NCI-H226 (cell line): ENCODE data around the gene EIPR1.

Experiments used
- DNase-seq: peaks from one replicate; pipeline ENCODE4 v3.0.0-alpha.2; 2015

The EIPR1 gene

DNA sequence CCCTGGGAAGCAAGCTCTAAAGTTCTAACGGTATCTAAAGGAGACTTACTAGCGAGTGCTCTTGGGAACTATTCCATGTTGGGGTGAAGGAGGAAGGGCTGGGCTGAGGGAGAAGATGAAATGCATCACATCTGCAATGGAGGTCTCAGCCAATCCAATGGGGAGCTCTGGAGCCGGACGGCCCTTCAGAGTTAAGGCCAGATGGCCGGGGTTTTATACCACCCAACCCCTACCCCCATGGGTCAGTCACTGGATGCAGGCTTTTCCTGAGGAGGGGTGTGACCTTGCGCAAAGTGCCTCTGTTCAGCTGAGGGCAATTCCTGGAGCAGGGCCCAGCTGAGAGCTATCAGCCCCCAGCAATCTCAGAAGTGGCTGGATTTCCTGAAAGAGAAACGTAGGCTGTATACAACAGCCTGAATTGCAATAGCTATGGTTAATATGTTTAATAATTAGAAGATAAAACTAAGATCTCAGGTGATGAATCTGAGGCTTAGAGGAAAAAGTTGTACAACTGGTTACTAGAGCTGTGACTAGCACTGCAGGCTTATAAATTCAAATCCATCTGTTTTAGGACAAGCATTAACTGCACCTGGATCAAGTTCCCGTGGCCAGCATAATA lies 21.6 kb downstream of the EIPR1 start:
- DNase-seq: no peak

DNA sequence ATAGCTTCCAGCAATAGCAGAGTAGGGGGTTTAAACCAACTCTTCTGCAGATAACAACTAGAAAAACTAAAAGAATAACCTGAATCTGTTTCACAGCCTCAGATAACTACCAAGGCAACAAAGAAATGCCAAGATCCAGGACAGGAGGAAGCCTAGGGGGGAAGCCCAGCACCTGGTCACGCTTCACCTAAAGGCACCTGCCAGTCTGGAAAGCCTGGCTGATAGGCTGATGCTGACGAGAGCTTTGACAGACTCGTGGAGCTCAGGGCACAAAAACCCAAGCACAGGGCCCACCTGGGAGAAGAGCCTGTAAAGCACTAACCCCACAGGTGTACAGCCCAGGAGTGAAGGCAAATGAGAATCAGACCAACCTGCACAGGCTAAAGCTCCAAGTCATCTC lies 22.6 kb downstream of the EIPR1 start:
- no peak for DNase-seq

DNA sequence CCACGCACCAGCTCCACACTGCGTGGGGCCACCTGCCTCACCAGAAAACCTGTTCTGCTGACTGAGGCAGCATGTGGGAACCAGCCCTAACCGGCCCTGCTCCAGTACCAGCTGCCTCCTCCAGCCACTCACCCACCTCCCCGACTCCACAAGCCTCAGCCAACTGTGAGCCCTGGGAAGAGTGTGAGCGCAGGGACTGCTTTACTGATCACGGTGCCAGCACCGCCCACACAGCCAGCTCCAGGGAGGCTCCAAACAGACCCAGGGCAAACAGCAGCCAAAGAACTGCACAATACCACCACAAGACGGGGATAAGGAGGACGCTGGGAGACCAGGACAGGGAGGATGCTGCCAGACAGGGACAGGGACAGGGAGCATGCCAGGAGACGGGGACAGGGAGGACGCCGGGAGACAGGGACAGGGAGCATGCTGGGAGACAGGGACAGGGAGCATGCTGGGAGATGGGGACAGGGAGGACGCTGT lies 28.4 kb downstream of the EIPR1 start:
- no peak for DNase-seq

DNA sequence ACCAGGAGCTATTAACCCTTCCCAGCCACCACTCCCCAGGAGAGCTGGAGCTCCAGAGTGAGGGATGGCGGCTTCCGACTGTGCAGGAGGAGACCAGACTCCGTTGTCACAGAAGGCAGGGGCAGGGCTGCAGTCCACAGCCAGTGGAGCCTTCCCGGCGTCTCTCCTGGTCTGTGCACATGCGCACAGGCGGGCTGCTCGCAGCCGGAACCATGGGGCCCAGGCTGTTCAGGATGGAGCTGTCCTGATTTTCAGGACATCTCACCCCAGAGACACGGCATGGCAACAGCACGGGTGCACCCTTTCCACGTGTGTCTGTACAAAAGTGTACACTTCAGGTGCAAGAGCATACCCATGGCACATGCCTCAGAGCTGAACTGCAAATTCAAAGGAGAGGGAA lies 28.9 kb downstream of the EIPR1 start:
- DNase-seq: no peak

DNA sequence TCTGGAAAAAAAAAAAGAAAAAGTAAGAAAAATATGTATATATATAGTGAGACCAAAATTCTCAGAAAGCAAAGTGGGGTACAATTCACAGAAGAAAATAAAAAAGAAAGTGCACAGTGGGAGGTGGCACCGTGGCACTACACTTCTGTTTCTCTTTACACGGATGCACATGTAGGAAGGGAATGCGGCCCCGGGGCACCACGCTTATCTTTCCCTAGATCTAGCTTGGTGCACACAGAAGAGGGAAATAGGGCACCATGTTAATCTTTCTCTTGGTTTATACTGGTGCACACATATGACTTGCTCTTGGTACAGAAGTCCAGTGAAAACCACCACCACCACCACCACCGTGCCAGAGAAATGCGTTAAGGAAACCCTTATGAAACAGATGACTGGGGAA lies 32.0 kb downstream of the EIPR1 start:
- DNase-seq: no peak

DNA sequence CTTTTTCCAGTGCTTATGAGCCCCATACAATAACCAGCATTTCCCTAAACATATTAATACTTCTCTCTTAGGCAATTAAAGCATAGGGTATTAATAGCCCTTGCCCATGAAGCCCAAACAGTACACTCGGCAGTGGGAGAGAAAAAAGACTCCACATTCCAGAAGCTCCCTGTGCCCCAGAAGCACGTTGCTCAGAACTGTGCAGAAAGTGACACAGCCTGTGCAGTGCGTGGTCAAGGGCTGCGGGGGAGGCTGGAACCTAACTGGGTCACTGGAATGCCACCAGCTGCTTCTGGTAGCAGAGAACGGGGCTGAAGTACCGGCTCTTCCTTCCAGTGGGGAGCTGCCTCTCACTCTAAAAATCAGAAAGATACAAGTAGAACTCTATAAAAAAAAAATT lies 32.7 kb downstream of the EIPR1 start:
- no peak for DNase-seq

DNA sequence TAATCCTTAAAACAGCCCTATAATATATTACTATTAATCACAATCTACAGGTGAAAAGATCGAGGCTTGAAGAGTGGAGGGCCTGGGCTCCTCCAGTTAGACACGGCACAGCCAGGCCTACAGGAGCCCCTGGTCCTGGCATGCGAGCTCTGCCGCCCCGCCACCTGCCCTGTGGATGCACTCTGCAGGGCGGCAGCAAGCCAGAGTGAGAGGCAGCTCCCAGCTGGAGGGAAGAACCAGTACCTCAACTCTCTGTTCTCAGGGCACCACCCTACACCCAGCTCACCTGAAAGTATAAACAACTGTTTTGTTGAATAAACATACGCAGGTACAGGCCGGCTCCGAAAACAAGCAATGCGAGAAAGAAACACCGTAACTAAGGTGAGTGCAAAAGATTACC lies 34.6 kb downstream of the EIPR1 start:
- DNase-seq: no peak

DNA sequence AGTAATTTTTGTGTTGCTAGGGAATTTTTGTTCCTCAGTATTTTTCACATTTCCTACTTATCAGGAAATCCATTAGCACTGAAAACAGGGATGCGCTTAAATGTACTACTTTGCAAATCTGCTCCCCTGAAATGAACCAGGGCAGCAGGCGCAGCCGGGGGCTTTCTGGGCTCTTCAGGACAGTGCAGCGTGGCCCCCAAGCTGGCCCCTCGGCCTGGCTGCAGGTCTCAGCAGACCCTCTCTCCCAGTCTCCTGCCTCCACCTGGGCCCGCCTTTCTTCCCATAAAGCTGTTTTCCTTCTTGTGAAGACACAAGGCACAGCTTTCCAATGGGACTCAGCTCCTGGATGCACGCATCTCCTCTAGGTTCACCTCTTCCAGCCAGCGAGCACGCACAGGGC lies 35.3 kb downstream of the EIPR1 start:
- DNase-seq: no peak

DNA sequence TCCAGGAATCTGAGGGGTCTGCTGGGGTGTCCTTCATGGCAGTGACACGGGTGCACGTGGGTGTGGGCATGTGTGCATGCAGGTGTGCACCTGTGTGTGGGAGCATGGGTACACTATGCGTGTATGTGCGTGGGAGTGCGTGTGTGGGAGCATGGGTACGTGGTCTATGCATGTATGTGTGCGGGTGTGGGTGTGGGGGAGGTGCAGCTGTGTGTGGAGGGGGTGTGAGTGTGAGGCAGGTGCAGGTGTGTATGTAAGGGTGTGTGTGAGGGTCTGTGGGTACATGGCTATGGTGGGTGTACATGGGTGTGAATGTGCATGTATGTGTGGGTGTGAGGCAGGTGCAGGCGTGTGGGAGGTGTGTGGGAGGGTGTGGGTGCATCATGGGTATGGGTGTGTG lies 36.3 kb downstream of the EIPR1 start:
- DNase-seq: no peak

DNA sequence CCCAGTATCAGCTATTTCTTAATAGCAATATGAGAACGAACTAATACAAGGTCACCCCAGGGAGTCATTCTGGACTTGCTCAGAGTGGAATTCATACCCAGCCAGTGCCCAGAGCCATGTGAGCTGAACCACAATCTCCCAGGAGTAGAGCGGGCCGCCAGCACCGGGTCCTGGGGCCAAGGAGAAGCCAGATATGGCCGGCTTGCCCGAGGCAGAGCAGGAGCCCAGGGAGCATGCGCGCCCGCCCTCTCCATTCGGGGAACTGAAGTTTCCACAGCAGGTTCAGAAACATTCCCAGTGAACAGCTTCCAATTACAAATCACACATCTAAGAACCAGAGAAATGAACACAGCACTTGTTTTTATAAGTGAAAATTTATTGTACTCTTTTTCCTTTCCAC lies 37.5 kb downstream of the EIPR1 start:
- DNase-seq: no peak

DNA sequence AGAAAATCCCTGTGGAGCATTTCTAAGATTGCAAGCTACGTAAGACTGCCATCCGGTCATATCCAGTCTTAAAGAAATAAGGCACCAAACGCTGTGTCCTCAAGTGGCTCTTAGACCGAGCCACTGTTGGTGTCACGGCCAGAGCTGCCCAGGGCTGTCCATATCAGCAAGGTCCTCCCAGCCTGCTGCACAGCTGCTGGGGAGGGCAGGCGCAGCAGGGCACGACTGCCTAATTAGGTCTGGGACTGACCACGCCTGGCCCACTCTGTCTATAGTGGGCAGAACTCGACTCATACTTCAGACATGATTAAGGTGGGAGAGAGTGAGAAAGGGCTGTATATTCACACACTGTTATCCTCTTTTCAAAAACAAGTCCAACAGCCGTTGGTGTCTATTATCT lies 39.3 kb downstream of the EIPR1 start:
- no peak for DNase-seq

DNA sequence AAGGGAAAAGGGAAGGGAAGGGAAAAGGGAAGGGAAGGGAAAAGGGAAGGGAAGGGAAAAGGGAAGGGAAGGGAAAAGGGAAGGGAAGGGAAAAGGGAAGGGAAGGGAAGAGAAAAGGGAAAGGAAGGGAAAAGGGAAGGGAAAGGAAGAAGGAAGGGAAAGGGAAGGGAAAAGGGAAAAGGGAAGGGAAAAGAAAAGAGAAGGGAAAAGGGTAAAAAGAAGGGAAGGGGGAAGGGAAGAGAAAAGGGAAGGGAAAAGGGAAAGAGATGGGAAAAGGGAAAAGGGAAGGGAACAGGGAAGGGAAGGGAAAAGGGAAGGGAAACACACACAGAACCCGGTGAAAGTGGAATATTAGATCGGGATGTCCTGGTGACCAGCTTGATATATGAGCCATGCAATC lies 40.8 kb downstream of the EIPR1 start:
- no peak for DNase-seq

DNA sequence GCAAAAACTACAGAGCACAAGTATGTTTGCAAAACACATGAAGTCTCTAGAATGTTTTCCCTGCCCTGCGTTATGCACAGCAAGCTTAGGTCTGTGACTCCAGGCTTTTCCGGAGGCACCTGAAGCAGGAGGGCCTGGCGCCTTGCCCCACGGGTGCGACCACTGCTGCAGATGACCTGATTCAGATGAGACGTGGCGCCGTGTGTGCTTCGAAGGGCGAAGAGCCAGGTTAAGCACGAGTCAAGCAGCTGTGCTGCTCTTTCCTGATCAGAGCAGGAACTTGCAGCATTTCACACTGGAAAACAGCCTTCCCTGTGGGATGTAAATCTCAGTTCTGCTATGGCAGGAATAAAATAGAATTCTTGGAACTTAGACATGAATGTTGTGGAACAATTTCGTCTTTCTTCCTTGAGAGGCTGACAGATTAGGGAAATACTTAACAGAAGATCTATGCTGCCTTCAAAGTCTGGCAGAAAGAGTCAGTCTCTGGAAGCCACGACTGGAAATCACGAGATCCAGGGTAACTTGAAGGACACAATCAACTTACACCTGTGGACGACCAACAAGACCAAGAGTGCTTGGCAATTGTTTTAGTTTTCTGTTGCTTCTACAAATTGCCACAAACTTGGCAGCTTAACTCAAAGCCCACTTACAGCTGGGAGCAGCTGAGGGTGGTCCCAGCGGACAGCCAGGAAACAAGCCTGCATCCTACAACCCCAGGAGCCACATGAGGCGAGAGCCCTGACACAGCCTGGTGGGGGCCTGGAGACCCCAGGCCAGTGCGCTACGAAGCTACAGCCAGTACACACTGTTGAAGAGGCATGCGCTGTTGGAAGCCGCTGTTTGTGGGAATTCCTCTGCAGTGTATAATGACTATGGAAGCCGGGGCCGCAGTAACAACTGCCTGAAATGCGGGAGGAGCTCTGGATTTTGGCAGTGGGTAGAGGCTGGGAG lies 42.9 kb downstream of the EIPR1 start:
- DNase-seq: no peak

DNA sequence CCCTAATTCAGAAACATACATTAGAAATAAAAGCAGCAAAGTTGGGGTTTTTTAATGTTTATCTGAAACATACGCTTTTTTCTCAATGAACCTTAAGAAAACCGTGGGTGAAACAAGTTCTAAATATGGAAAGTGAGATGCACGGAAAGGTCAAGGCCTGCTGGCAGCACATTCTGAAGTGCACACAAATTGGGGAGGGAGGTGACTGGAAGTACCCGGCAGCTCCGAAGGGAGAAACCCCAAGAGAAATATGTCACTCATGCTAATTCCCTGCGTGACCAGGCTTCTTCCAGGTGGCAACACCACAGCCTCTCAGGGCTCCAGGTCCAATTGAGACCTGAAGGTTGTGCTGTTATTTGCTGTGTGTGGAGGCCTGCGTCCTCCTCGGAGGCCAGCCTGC lies 45.5 kb downstream of the EIPR1 start:
- no peak for DNase-seq

DNA sequence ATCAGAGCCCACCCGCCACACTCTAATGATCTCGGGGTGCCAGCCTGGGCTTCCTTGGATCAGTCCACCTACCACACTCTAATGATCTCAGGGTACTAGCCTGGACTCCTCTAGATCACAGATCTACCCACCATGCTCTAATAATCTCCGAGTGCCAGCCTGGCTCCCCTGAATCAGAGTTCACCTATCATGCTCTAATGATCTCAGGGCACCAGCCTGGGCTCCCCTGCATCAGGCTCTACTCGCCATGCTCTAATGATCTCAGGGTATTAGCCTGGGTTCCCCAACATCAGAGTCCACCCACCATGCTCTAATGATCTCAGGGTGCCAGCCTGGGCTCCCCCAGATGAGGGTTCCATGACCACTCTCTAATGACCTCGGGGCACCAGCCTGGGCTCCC lies 48.1 kb downstream of the EIPR1 start:
- no peak for DNase-seq

DNA sequence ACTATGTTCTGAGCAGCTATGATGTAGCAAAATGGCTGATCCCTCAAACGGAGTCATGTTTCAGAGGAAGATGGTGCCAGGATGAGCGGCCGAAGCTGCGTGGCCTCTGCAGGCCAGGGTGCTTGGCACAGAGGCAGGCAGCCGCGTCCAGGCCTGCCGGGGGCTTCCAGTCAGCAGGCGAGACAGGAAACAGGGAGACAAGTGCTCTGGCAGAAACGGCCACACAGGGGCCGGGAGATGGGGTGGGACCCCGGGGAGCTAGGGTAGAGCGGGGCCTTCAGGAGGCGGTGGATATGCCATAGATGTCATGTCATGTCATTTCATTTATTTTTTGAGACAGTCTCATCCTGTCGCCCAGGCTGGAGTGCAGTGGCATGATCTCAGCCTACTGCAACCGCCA lies 50.7 kb downstream of the EIPR1 start:
- DNase-seq: no peak

DNA sequence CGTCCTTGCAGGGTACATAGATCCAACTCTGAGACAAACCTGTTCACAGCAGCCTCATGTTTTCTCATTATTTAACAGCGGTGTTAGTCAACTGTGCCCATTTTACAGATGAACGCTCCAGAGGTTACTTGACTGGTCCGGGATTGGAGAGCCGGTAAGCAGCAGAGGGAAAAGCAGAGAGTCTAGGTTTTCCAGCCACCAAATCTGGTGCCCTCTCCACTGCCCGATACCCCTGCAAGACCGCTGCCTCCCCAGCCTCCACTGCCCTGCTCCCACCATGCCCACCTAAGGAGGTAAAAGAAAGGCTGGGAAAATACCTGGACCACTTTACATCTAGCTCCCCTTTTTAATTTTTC lies 51.5 kb downstream of the EIPR1 start:
- no peak for DNase-seq

DNA sequence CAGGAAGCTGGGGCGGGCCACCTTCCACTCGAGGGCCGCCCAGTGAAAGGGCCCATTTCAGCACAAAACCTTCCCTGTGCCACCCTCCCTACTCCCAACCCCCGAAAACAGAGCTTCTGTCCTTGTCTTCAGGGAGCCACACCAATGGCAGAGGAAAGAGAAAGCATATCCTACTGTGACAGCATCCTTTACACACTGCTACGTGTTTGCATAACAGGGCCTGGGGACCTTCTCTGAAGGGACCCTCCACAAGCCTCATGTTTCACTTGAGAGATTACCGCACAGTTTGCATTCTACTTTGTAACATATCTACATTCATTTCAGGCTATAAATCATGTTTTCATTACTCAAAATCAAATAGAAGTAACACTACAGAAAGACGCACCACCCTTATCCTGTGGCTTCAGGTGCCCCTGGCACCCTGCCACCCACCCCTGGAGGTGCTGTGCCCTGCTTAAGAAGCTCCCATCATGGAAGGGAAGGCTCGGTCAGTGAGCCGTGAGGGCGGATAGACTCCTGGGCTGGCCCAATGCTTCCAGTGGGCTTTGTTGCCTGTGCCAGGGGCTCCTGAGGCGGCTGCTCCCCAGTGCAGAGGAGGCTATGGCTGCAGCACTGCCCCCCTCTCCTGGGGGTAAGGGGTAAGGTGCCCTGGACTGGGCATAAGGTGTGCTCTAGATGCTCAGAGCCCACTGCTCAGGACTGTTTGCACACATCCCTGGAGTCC lies 52.0 kb downstream of the EIPR1 start:
- DNase-seq: no peak

DNA sequence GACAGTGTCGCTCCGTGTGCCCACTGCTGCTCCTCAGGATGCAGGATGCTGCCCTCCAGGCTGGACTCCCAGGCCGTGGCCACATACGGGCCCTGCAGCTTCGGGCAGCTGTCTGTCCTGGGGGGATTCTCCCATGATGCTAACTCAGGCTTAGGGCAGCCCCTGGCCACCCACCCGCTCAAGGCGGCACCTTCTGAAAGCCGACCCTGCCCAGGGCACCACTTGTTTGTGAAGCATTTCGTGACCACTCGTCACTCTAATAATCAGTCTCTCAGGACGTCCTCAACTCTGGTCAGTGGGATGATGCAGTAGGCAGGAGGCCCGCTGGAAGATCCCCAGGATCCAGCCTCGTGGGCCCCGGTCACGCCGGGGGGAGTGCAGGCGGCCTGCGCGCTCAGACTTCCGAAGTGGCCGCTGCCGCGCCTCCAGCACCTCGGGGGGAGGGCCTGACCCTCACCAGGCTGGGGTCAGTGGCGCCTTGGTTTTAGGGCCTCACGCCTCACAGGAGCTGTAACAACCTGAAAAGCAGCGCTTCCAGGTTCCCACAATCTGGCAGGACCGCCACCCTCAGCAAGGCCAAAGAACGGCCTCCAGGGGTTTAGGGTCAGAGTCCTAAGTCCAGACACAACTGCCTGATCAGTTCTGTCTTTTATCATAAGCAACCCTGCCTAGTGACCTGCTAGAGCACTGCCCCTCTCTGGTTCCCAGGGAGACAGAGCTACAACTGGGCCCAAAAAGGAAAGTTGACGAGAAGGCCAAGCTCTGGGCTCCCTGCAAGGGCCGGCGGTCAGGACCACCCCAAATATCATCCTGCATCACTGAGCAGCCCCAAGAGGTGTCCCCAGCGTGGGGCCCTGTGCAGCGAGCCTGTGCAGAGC lies 53.0 kb downstream of the EIPR1 start:
- no peak for DNase-seq

DNA sequence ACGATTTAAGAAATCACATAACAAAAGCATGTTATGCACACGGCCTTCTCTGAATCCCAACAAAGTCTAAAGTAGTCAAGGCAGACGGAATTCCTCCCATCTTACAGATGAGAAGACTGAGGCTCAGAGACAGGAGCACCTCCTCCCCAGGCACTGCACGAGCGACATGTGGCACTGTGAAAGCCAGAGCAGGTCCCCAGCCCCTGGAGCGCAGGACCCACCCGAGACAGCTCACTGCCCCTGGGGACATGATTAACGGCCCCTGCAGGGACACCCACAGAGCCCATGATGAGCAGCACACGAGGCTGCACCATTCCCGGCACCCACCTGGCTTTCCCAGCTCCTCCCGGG lies 53.6 kb downstream of the EIPR1 start:
- no peak for DNase-seq

DNA sequence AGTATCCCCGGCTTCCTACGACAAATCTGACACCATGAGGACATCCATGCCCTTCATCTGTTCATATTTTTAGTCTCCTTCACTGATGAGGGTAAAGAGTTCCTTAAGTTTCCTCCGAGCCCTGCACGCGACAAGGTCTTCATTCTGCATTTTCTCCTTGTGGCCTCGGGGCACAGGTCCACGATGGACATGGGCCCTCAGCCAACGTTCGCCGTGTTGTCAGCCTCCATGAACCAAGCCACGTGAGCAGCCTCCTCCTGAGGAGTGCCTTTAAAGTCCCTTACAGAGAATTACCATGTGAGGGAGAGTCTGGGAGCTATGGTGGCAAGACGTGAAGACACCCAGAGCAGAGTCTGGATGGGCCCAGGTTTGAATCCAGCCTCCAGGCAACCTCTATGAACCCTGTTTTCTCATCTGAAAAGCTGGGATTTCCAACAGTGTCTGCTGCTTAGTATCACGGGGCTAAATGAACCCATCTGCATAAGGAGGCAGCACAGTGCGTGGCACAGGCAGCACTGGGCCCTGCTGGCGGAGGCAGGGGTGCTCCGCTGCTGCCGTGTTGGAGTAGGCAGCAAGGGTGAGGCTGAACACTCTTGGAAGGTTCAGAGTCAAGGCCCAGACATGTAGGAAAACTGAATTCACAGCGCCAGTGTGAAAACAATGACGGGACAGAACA lies 54.1 kb downstream of the EIPR1 start:
- no peak for DNase-seq

DNA sequence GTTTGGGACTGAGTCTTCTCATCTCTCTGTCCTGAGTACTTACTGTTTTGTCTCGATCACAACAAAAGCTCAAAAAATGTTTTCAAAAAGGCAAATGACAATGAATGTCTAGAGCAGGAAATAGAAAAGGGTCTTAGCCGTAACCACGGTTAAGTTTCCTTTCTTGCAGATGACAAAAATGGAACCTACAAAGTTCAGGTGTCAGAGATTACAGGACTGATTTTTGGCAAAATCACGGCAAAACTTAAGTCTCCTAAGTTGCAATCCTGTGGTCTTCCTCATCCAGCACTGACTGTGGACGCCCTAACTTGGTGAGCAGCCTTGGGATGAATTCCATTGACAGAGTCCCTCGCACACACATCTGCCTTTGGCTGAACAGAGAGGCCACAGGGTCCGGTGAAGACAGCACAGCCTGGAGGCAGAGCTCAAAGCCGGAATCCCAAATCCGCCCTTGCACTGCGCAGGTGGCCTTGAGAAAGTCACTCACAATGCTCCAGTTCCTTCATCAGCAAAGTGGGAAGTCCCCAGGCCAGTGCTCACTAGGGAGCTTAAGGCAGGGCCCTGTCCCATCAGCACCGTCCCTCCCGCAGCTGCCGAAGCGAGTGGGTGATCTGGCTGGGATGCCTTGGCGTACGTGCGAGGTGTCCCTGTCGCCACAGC lies 55.2 kb downstream of the EIPR1 start:
- DNase-seq: no peak
